HG03060 (cell line): ENCODE results near the gene DGKQ.
"Not testable (repeated sequence)": the region's sequence is repeated elsewhere in the genome, so short reads cannot be mapped to it uniquely, and the experiment has no call there.

Experiments
- ATAC-seq: cut with Tn5 transposase; IDR thresholded peaks from one replicate; pipeline ENCODE4 v1.9.1; 2021; ENCODE audit warnings: low read depth, moderate number of reproducible peaks; ENCODE audit not compliant: unreplicated experiment

Gene DGKQ

DNA sequence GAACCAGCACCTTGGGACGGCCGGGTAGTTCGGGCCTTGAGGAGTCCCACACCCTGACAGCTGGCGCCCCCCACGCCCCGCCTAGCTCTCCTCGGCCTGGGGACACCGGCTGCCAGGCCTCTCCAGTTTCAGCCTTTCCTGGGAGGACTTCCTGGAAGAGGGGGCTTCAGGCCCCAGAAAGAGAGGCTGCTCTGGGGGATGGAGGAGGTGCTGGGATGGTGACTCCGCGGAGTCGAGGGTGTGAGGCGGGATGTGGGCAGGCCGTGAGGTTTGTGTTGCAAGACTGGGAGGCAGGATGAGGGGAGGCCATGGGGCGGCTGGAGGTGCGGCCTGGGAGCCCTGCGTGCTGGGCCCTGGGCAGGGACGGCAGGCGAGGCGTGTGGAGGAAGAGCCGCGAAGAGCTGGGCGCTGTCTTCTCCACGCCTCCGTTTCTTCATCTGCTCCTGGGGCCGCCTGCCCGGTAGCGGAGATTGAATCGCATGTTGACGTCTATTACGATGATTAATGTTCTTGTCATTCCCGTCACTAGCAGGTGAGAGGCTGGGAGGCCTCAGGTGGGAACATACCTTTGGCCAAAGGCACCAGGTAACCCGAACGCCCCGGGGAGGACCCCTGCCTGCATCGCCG lies 37.1 kb upstream of the DGKQ start:
- ATAC-seq = no peak

DNA sequence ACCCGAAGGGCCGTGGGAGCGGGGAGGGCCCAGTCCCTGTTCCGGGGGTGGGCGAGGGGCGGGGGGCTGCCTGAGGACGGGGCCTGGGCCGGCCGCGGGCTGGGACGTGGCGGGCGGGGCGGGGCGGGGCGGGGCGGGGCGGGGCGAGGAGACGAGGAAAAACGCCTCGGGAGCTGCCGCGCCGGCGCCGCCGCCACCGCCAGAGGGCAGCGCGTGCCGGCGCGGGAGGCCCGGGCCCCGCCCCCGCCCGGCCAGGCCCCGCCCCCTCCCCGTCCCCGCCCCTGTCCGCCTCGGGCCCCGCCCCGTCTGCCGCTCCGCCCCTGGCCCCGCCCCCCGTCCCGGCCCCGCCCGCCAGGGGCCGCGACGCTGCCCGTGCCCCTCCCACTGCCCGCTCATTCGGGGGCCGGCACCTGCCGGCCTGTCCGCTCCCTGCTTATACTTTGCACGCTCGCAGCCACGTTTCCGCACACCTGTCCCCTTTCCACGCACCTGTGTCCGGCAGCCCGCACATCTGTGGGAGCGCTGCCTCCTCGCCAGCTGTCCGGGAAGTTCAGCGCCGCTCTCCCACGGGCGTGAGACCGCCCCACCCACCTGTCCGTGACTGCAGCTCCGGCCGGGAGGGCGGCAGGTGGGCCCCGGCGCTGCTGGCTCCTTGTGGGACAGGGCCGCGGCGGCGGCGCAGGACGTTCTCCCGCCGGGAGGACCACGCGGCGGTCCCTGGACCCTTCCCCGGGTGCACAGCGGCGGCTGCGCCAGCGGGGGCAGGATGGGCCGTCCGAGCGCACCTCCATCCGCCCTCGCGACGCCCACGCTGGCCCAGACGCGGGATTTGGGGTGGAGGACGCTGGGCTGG lies 36.4 kb upstream of the DGKQ start:
- ATAC-seq = no peak

GRCh38 chr4:1008840-1009541 lies 35.6 kb upstream of the DGKQ start:
- ATAC-seq = no peak

- ATAC-seq = no peak
Observed at GRCh38 chr4:1006856-1007255, 33.5 kb upstream of the DGKQ start.

DNA sequence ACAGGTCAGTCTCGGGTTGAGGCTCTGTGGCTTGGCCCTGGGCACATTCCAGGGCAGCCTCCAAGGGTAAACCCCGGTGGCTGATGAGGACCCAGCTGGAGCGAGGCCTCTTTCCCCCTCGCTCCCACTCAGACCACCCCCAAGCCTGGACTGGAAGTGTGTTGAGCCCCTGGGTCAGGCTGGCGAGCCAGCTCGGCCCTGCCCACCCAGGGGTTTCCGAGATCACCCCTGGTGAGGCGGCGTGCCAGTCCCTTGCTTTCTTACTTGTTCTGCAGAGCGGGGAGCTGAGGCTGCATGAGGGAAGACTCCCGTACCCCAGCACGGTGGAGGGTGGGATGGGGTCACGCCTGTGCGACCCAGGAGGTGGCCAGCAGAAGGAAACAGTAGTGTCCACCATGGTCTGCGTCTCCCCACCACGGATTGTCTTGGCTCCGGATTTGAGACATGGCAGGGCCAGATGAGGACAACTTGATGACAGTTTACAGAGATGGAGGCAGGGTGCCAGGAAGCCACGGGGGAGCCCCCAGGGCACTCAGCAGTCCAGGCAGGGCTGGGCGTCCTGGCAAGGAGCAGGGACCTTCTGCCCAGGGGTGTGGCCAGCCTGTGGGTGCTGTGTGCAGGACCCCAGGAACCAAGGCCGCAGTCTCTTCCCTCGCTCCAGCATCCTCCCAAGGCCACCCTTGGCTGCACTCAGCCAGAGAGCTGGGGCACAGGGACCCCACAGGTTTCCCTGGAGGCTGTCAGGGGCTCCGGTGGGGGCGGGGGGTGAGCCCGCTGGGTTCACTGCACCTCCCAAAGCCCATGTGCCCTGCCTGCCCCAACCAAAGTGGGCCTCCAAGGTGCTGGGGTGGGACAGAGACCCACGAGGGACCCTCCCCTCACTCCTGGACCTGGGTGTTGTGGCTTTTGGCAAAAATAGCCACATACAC lies 31.5 kb upstream of the DGKQ start:
- no peak for ATAC-seq

DNA sequence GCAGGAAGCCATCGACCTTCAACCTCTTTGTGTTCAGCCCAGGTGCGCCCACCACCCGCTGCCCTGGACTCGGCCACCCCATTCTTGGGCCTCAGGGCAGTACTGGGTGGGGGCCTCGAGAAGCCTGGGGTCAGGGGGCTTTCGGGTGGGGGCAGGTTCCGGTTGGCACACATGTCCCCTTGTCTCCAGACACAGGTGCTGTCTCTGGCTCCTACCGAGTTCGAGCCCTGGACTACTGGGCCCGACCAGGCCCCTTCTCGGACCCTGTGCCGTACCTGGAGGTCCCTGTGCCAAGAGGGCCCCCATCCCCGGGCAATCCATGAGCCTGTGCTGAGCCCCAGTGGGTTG lies 30.7 kb upstream of the DGKQ start:
- ATAC-seq = no peak

DNA sequence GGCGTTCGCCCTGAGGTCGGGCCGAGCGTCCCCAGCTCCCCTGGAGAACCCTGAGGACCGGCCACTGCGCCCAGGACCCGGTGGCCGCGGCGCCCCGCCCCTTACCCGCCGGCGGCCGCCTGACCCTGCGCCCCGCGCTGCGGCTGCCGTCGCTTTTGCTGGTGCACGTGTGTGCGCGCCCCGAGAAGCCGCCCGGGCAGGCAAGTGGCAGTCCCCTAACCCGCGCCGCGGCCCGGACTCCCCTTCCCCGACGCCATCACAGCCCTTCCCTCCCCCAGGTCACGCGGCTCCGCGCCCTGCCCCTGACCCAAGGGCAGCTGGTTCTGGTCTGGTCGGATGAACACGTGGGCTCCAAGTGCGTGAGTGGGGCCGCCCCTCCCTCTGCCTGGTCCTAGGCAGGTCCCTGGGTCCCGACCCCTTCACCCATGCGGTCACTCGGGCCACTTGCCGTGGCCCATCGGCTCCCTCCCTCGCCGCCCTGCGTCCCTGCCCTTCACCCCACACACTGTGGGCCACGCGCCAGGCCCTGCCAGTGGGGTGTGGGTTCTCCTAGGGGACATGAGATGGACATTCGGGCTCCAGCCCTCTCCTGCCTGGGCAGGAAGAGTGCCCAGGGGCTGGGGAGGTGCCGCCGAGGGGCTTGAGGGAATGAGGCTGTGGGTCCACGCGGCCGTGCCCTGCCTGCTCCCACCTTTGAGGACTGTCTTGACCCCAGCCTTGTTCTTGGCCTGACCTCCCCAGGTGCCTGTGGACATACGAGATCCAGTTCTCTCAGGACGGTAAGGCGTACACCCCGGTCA lies 30.1 kb upstream of the DGKQ start:
- no peak for ATAC-seq

DNA sequence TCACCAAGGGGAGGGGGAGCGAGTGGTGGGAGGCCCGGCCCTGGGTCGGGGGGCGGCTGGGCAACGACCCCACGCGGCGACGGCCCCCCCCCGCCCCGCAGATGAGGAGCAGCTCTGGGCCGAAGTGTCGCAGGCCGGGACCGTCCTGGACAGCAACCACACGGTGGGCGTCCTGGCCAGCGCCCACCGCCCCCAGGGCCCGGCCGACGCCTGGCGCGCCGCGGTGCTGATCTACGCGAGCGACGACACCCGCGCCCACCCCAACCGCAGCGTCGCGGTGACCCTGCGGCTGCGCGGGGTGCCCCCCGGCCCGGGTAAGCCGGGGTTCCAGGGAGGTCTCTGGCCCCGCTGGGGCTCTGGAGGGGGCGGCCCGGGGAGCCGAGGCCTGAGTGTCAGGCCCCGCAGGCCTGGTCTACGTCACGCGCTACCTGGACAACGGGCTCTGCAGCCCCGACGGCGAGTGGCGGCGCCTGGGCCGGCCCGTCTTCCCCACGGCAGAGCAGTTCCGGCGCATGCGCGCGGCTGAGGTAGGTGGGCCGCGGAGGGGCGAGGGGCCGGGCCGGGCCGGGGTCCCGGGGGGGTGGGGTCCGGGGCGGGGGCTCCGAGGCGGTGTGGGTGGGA lies 29.4 kb upstream of the DGKQ start:
- no peak for ATAC-seq

- ATAC-seq = no peak
Observed at GRCh38 chr4:1002131-1002630, 28.8 kb upstream of the DGKQ start.

- no peak for ATAC-seq
Observed at GRCh38 chr4:1001561-1002130, 28.3 kb upstream of the DGKQ start.

DNA sequence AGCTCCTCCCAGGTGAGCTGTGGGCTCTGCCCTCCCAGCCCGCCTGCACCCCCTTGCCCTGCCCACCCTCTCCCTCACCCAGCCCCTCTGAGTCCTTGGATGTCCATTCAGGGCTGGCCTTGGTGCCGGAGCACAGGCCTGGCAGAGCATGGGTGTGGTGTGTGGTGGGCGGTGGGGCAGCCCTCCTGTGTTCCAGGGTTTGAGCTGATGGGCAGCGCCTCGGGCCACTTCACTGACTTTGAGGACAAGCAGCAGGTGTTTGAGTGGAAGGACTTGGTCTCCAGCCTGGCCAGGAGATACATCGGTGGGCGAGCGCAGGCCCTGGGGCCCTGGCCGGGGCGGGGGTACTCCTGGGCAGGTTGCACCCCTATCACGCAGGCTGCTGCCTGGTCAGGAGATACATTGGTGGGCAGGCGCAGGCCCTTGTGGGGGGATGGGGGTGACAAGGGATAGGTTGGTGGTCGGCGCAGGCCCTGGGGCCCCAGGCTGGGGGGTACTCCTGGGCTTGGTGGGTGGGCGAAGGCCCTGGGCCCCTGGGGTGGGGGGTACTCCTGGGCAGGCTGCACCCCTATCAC lies 27.4 kb upstream of the DGKQ start:
- ATAC-seq = no peak

GRCh38 chr4:999882-1000425 lies 26.6 kb upstream of the DGKQ start:
- ATAC-seq = no peak

- ATAC-seq = not testable (repeated sequence)
Observed at GRCh38 chr4:999240-999863, 26.0 kb upstream of the DGKQ start.

- ATAC-seq = no peak
Observed at GRCh38 chr4:998096-998691, 24.8 kb upstream of the DGKQ start.

DNA sequence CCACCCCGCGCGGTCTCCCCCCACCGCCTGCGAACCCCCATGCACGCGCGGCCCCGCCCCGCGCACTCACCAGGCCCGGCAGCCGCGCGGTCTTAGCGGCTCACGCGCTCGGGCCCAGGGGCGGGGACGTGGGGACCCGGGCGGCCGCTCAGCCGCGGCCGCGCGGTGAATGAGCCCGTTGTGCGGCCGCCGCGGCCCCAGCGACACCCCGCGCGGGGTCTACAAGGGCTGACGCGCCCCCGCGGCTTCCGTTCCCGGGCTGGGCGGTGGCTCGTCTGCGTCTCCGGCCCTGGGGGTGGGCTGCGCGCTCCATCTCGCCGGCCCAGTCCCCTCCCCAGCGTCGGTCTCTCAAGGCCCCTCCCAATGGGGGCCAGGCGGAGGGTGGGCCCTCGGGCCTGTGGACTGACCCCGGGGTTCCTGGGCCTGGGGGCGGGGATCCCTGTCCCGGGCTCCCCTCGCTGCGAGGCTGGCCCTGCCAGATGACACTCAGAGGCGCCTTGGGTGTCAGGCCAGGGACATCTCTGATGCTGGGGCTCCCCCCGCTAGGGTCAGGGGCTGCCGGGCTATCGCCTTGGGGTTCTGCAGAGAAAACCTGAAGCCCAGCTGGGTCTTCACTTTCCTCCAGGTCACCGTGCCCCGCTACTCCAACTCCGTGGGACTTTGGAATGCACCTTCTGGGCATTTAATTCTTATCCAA lies 24.2 kb upstream of the DGKQ start:
- no peak for ATAC-seq

DNA sequence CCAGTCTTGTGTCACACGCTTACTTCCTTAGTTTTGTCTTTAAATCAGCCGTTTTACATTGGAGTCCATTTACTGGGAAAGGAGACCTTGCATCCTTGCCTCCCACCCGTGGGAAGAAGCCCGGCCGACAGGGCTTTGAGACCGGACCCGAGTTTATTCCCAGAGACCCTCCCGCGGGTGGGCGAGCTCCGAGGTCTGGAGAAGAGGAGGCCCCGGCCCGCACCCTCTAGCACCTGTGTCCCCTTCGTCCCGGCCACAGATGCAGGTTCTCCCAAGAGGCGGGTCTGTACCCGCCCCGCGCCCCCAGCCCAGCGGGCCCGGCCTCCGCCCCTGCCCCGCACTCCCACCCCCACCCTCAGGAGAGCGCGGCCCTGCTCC lies 23.6 kb upstream of the DGKQ start:
- no peak for ATAC-seq
